ENCODE data around the gene ABCB11.

Gene ABCB11

DNA sequence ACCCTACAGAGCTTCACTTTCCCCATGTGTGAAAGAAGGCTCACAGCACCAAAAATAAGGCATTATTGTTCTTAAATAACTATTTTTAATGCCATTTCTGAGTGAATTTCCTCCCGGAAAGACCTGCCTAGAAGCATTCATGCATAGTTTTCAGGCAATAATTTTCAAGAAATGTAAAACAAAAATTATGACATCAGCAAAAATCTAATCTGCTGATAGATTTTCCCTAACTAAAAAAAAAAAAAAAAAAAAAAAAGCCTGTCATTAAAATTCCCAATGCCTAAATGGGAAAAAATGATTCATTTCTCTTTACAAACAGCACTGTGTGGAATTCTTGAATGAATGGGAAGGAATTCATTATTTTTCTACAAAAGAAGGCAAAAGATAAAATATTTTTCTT lies 35.4 kb downstream of the ABCB11 start:
- TF ChIP-seq, protein P1, sequence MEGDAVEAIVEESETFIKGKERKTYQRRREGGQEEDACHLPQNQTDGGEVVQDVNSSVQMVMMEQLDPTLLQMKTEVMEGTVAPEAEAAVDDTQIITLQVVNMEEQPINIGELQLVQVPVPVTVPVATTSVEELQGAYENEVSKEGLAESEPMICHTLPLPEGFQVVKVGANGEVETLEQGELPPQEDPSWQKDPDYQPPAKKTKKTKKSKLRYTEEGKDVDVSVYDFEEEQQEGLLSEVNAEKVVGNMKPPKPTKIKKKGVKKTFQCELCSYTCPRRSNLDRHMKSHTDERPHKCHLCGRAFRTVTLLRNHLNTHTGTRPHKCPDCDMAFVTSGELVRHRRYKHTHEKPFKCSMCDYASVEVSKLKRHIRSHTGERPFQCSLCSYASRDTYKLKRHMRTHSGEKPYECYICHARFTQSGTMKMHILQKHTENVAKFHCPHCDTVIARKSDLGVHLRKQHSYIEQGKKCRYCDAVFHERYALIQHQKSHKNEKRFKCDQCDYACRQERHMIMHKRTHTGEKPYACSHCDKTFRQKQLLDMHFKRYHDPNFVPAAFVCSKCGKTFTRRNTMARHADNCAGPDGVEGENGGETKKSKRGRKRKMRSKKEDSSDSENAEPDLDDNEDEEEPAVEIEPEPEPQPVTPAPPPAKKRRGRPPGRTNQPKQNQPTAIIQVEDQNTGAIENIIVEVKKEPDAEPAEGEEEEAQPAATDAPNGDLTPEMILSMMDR (IDR thresholded peaks at IDR 0.05; ENCODE audit: low read depth, low read length) = no peak
- no peak overlapping the region for H3K4me3 ChIP-seq (replicated peaks in 1 of 2; ENCODE audit: low read depth in 2 of 2, low read length in 2 of 2)
- DNase-seq (ENCODE audit: low read depth in 2 of 2) = no peak

DNA sequence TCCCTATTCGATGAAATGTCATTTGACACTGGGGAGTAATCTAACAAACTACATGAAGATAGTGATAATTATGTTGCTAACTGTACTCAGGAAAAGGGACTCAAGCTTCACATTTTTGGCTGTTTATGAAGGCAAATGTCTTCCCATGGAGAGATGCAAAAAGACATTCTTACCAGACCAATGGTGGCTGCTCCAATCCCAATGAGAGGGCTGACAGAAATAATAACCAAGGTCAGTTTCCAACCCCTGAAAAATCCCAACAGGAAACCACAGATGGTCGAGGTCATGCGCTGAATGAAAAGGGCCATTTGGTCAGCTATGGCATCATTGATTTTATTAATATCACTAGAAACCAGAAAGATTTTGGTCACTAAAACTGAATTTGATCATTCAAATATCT lies 37.6 kb downstream of the ABCB11 start:
- no peak overlapping the region for H3K4me3 ChIP-seq (replicated peaks in 1 of 2; ENCODE audit: low read depth in 2 of 2, low read length in 2 of 2)
- TF ChIP-seq, protein P1 (IDR thresholded peaks at IDR 0.05; ENCODE audit: low read depth, low read length) = no peak
- DNase-seq (ENCODE audit: low read depth in 2 of 2) = no peak

DNA sequence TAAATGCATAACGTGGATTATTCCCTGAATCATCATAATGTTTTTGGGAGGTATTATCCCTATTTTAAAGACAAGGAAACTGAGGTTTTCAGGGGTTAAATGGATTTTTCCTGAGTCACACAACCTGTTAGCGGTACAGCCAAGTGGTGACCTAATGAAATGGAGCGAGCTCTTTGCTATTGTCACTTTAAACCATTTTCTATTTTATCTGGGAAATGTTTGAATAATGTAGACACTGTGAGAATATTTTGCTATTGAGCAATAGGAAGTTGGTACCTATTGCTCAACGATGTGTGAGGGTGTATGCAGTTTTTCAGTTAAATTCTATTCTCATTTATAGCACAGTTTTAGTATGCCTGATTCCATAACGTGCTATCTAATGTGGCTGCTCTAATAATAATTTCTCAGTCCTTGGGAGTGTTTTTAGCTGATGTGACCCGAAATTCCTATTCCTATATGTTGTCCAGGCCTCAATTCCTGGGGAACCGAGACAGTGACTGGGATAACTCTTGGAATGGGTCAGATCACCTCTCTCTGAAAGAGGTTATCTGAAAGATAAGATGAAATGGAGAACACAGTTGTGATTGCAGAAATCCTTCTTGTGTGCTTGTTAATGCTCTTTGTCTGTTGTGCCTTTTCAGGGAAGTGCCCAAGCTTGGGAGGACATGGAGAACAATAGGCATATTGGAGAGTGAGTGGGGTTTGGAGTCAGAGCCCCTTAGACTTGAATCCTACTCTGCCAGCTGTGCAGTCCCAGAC lies 38.4 kb downstream of the ABCB11 start:
- peak; percentile 79 to 87 for DNase-seq (ENCODE audit: low read depth in 2 of 2)
- H3K4me3 ChIP-seq (replicated peaks in 1 of 2; ENCODE audit: low read depth in 2 of 2, low read length in 2 of 2) = no peak overlapping the region
- TF ChIP-seq, protein P1 (IDR thresholded peaks at IDR 0.05; ENCODE audit: low read depth, low read length) = no peak

DNA sequence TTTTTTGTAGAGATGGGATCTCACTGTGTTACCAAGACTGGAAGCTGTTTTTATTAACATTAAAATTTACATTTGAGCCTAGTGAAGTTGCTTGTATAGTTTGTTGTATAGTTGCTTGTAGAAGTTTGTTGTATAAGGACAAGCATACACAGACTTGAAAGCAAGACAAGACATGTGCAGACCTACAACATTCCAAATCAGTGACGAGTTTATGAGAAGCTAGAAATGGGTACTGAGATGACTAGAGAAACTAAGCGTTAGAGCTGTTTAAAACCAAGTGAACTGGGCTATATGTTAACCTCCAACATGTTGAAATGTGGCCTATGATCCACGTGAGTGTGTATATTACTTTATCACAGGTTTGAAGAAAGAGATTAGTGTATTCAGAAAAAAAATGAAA lies 39.1 kb downstream of the ABCB11 start:
- TF ChIP-seq, protein P1 (IDR thresholded peaks at IDR 0.05; ENCODE audit: low read depth, low read length) = no peak
- peak; percentile 34 to 81 for DNase-seq (ENCODE audit: low read depth in 2 of 2)
- no peak overlapping the region for H3K4me3 ChIP-seq (replicated peaks in 1 of 2; ENCODE audit: low read depth in 2 of 2, low read length in 2 of 2)

DNA sequence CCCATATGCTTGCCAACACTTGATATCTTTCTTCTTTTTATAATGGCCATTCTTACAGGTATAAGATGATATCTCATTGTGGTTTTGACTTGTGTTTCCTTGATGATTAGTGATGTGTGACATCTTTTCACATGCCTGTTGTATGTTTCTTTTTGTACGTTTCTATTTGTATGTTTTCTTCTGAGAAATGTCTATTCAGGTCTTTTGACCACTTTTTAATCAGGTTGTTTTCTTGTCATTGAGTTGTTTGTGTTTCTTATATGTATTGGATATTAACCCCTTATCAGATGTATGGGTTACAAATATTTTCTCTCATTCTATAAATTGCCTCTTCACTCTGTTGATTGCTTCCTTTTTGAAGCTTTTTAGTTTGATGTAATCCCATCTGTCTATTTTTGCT lies 42.4 kb downstream of the ABCB11 start:
- H3K4me3 ChIP-seq (replicated peaks in 1 of 2; ENCODE audit: low read depth in 2 of 2, low read length in 2 of 2) = no peak overlapping the region
- DNase-seq (ENCODE audit: low read depth in 2 of 2) = no peak
- TF ChIP-seq, protein P1 (IDR thresholded peaks at IDR 0.05; ENCODE audit: low read depth, low read length) = no peak

DNA sequence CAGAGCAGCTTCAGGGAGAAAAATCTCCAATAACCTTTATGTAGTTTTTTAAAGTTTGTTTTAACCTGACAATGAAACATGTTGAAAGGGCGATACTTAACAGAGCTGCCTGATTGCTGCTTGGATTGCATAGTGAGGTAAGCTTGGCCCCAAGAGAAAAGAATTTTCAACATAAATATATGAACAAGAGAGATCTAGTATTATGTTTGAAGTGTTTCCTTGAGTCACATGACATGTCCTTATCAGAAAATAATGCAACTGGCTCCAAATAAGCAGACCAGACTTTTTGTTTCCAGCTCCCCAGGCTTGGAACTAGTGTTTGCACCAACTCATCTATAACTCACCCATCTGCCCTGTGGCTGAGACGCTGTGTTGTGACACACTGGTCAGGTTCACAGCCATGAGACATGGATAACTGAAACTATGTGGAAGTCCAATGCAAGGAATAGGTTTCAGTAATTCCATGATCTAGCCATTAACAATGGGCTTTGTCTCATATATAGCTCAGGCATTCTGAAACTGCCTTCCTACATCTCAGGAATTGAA lies 44.7 kb downstream of the ABCB11 start:
- no peak for DNase-seq (ENCODE audit: low read depth in 2 of 2)
- H3K4me3 ChIP-seq (replicated peaks in 1 of 2; ENCODE audit: low read depth in 2 of 2, low read length in 2 of 2) = no peak overlapping the region
- TF ChIP-seq, protein P1 (IDR thresholded peaks at IDR 0.05; ENCODE audit: low read depth, low read length) = no peak
